OCI-LY7 (cell line): Measurements from ENCODE around the gene BRD1. TPM values are rescaled to one million over a fixed set of nuclear protein-coding genes. Genes with fewer than 3 reads are reported as not detected.
"Not testable (repeated sequence)": the region's sequence is repeated elsewhere in the genome, so short reads cannot be mapped to it uniquely, and the experiment has no call there.

Source experiments
- BruUV-seq: library from RNA; stranded (reverse); fragments of 400-500 nt; replicated peaks from 2 replicates; lab custom pipeline; 2021; lab: Mats Ljungman, UMichigan
- CTCF ChIA-PET: fragments of 300-600 bp; sonication (Branson Sonifier 250); formaldehyde crosslinking; loops from one replicate; lab custom pipeline; 2022; ENCODE audit warnings: antibody characterized with exemption; ENCODE audit not compliant: unreplicated experiment; lab: Charles Lee
- POLR2A ChIA-PET: fragments of 300-600 bp; sonication (Branson Sonifier 250); formaldehyde crosslinking; loops from one replicate; lab custom pipeline; 2022; ENCODE audit warnings: antibody characterized with exemption; lab: Charles Lee
- DNase-seq: peaks from one replicate; pipeline ENCODE4 v3.0.0-alpha.2; 2015; ENCODE audit warnings: low spot score
- H2AFZ ChIP-seq: fragments of 200-600 bp; sonication (generic), shearing (Covaris generic); 2 replicates; pipeline ENCODE4 v1.6.1; 2014; ENCODE audit warnings: mild to moderate bottlenecking, antibody characterized with exemption, low read length, moderate library complexity
- H3K27ac ChIP-seq: fragments of 200-600 bp; sonication (generic); 2 replicates; pipeline ENCODE4 v1.5.1; 2014; ENCODE audit warnings: mixed run types, low read depth, mild to moderate bottlenecking, moderate library complexity, low read length, inconsistent platforms; ENCODE audit not compliant: poor library complexity, severe bottlenecking
- H3K36me3 ChIP-seq: fragments of 200-600 bp; sonication (generic); 2 replicates; pipeline ENCODE4 v1.6.1; 2014; ENCODE audit warnings: mild to moderate bottlenecking, antibody characterized with exemption, low read length, moderate library complexity, mixed read lengths; ENCODE audit not compliant: insufficient read depth
- H3K4me1 ChIP-seq: fragments of 200-600 bp; sonication (generic); 2 replicates; pipeline ENCODE4 v1.5.1; 2014; ENCODE audit warnings: mild to moderate bottlenecking, low read length; ENCODE audit not compliant: insufficient read depth, poor library complexity, severe bottlenecking
- H3K4me2 ChIP-seq: fragments of 200-600 bp; sonication (generic); 2 replicates; pipeline ENCODE4 v1.6.1; 2014; ENCODE audit warnings: mild to moderate bottlenecking, low read length
- H3K4me3 ChIP-seq: fragments of 200-600 bp; sonication (generic); 2 replicates; pipeline ENCODE4 v1.5.1; 2014; ENCODE audit warnings: mild to moderate bottlenecking, low read depth, low read length; ENCODE audit not compliant: poor library complexity, severe bottlenecking
- H3K79me2 ChIP-seq: fragments of 200-600 bp; sonication (generic); 2 replicates; pipeline ENCODE4 v1.6.1; 2016; ENCODE audit warnings: low read depth, mild to moderate bottlenecking, low read length, moderate library complexity, mixed read lengths; ENCODE audit not compliant: insufficient read depth
- H3K9me2 ChIP-seq: fragments of 200-600 bp; sonication (generic); 2 replicates; pipeline ENCODE4 v1.6.1; 2016; ENCODE audit warnings: mild to moderate bottlenecking, low read length, mixed read lengths; ENCODE audit not compliant: insufficient read depth
- H3K9me3 ChIP-seq: fragments of 200-600 bp; sonication (generic); 2 replicates; pipeline ENCODE4 v1.6.1; 2014; ENCODE audit warnings: mild to moderate bottlenecking, mixed run types, low read length, mixed read lengths
- H4K20me1 ChIP-seq: fragments of 200-600 bp; sonication (generic); 2 replicates; pipeline ENCODE4 v1.6.1; 2014; ENCODE audit warnings: mild to moderate bottlenecking, antibody characterized with exemption, low read length, moderate library complexity, mixed read lengths; ENCODE audit not compliant: insufficient read depth
- CTCF ChIP-seq: fragments of 200-600 bp; sonication (generic); conservative IDR thresholded peaks from 2 replicates; pipeline ENCODE4 v1.5.1; 2014; ENCODE audit warnings: mild to moderate bottlenecking, antibody characterized with exemption, low read length, moderate library complexity, mixed read lengths
- EZH2phosphoT487 ChIP-seq: fragments of 200-600 bp; sonication (generic); IDR thresholded peaks from 2 replicates; pipeline ENCODE4 v1.6.1; 2018; ENCODE audit warnings: low read depth, borderline replicate concordance, mild to moderate bottlenecking, mixed run types, antibody characterized with exemption, low read length, moderate library complexity, mixed read lengths
- intact Hi-C: fragments of 100-400 bp; cut with micrococcal nuclease; formaldehyde crosslinking; loops from one replicate; pipeline ENCODE4 v1.10.0; 2022; ENCODE audit not compliant: unreplicated experiment
- total RNA-seq, 2 experiments: library from RNA; depleted of rRNA in 1 of 2; stranded (reverse); fragments of >200 nt in 1 of 2; shearing (Covaris generic) in 1 of 2; gene quantifications; 2 replicates each; pipeline ENCODE4 v1.2.3, GENCODE V29; 2014 to 2022

Gene BRD1
- total RNA-seq, 2 experiments from 2014 or later, result 38.1 to 46.6 TPM

- H3K4me1 ChIP-seq, result peaks cover 23% of the 10 kb centered on the region
- ChIA-PET POLR2A (no interaction called here), CTCF (no interaction called here)
- intact Hi-C loops, result no loop called here
- H3K4me3 ChIP-seq, result no peak overlapping the region
- H4K20me1 ChIP-seq, result no peaks in the 10 kb centered on the region
- TF ChIP-seq CTCF, result no peak
- no peak for TF ChIP-seq EZH2phosphoT487
- no peak overlapping the region for H3K4me2 ChIP-seq
- H2AFZ ChIP-seq, result no peak overlapping the region
- H3K27ac ChIP-seq, result no peak overlapping the region
- H3K36me3 ChIP-seq, result no peaks in the 10 kb centered on the region
- H3K9me2 ChIP-seq, result no peaks in the 10 kb centered on the region
- peaks cover 11% of the 10 kb centered on the region; the same call in 1 of the 2 replicates for H3K9me3 ChIP-seq
- no TSS peak for BruUV-seq
- no peak for DNase-seq
- no peaks in the 10 kb centered on the region for H3K79me2 ChIP-seq
Measured at GRCh38 chr22:49763696-49764095, 64.0 kb downstream of the BRD1 start.

- H3K27ac ChIP-seq, result no peak overlapping the region
- peaks cover 23% of the 10 kb centered on the region for H3K4me1 ChIP-seq
- BruUV-seq, result no TSS peak
- no peak overlapping the region for H3K4me3 ChIP-seq
- no peaks in the 10 kb centered on the region for H4K20me1 ChIP-seq
- H3K9me2 ChIP-seq, result no peaks in the 10 kb centered on the region
- CTCF ChIA-PET, result no interaction called here
- no peak for TF ChIP-seq CTCF
- TF ChIP-seq EZH2phosphoT487, result no peak
- intact Hi-C loops, result no loop called here
- POLR2A ChIA-PET, result no interaction called here
- no peaks in the 10 kb centered on the region for H3K36me3 ChIP-seq
- no peaks in the 10 kb centered on the region for H3K79me2 ChIP-seq
- peaks cover 11% of the 10 kb centered on the region; the same call in 1 of the 2 replicates for H3K9me3 ChIP-seq
- no peak overlapping the region for H2AFZ ChIP-seq
- H3K4me2 ChIP-seq, result no peak overlapping the region
- DNase-seq, result no peak
Measured at GRCh38 chr22:49763138-49763537, 64.5 kb downstream of the BRD1 start.

GRCh38 chr22:49762571-49762970 lies 65.1 kb downstream of the BRD1 start:
- H3K27ac ChIP-seq, H2AFZ ChIP-seq, H3K79me2 ChIP-seq, H3K9me2 ChIP-seq, BruUV-seq, H3K4me2 ChIP-seq, H3K36me3 ChIP-seq, H3K4me3 ChIP-seq, POLR2A ChIA-PET, H4K20me1 ChIP-seq, intact Hi-C loops, DNase-seq: not testable (repeated sequence)
- CTCF ChIA-PET, result interaction anchor here (0.6 kb wide), 1 partner anchor 85 kb away, joined by 3 read pairs; no protein-coding TSS in a partner anchor
- peaks cover 23% of the 10 kb centered on the region for H3K4me1 ChIP-seq
- peaks cover 11% of the 10 kb centered on the region; the same call in 1 of the 2 replicates for H3K9me3 ChIP-seq
